ENCODE measurements around the gene UBXN11.
A peak's percentile ranks its signal among the peaks of the same experiment; 100 is the strongest.
"Not testable (repeated sequence)": the region's sequence is repeated elsewhere in the genome, so short reads cannot be mapped to it uniquely, and the experiment has no call there.

Gene UBXN11

GRCh38 chr1:26302733-26303405 is 3.6 kb downstream of the UBXN11 start:
- no peak for DNase-seq

GRCh38 chr1:26300578-26301275 is 5.7 kb downstream of the UBXN11 start:
- no peak for DNase-seq

GRCh38 chr1:26297791-26298124 is 8.7 kb downstream of the UBXN11 start:
- DNase-seq, result no peak

GRCh38 chr1:26297057-26297790 is 9.2 kb downstream of the UBXN11 start:
- DNase-seq, result no peak

GRCh38 chr1:26296340-26297056 is 9.9 kb downstream of the UBXN11 start:
- DNase-seq, result no peak

- no peak for DNase-seq
Measured at GRCh38 chr1:26295194-26296138, 11.0 kb downstream of the UBXN11 start.

- DNase-seq, result no peak
Measured at GRCh38 chr1:26293911-26294463, 12.4 kb downstream of the UBXN11 start.

- DNase-seq, result not testable (repeated sequence)
Measured at GRCh38 chr1:26292735-26293134, 13.7 kb downstream of the UBXN11 start.

GRCh38 chr1:26291939-26292338 is 14.5 kb downstream of the UBXN11 start:
- DNase-seq, result no peak

- no peak for DNase-seq
Measured at GRCh38 chr1:26291433-26291832, 15.0 kb downstream of the UBXN11 start.

- DNase-seq, result no peak
Measured at GRCh38 chr1:26290882-26291261, 15.6 kb downstream of the UBXN11 start.

GRCh38 chr1:26290122-26290881 is 16.1 kb downstream of the UBXN11 start:
- no peak for DNase-seq

GRCh38 chr1:26289158-26290059 is 17.0 kb downstream of the UBXN11 start:
- DNase-seq, result peak; percentile 57

- peak; percentile 55 for DNase-seq
Measured at GRCh38 chr1:26288311-26288941, 18.0 kb downstream of the UBXN11 start.

GRCh38 chr1:26287811-26288210 is 18.6 kb downstream of the UBXN11 start:
- DNase-seq, result no peak

GRCh38 chr1:26287033-26287711 is 19.3 kb downstream of the UBXN11 start:
- DNase-seq, result peak; percentile 61

- no peak for DNase-seq
Measured at GRCh38 chr1:26286064-26286416, 20.4 kb downstream of the UBXN11 start.

- DNase-seq, result no peak
Measured at GRCh38 chr1:26285366-26286063, 20.9 kb downstream of the UBXN11 start.
